Adipocyte (in vitro differentiated cells): ENCODE measurements around the gene RHOV.
A peak's percentile ranks its signal among the peaks of the same experiment; 100 is the strongest.

Source experiments
- DNase-seq: peaks from one replicate; pipeline ENCODE4 v3.0.0-alpha.2; 2015; ENCODE audit warnings: low read depth
- H3K27me3 ChIP-seq: replicated peaks from 2 replicates; pipeline ENCODE4 v1.7.0; 2013; ENCODE audit warnings: mild to moderate bottlenecking, low read length, moderate library complexity; ENCODE audit not compliant: control insufficient read depth, insufficient read depth
- H3K36me3 ChIP-seq: 2 replicates; pipeline ENCODE4 v1.7.0; 2013; ENCODE audit warnings: low read length, mild to moderate bottlenecking, moderate library complexity; ENCODE audit not compliant: control insufficient read depth, insufficient read depth, severe bottlenecking
- H3K4me1 ChIP-seq: 2 replicates; pipeline ENCODE4 v1.7.0; 2013; ENCODE audit warnings: mild to moderate bottlenecking, low read length, moderate library complexity; ENCODE audit not compliant: control insufficient read depth, insufficient read depth
- H3K4me3 ChIP-seq: 2 replicates; pipeline ENCODE4 v1.7.0; 2013; ENCODE audit warnings: mild to moderate bottlenecking, low read length, moderate library complexity
- H3K9ac ChIP-seq: 2 replicates; pipeline ENCODE4 v1.7.0; 2013; ENCODE audit warnings: mild to moderate bottlenecking, low read length, moderate library complexity
- H3K9me3 ChIP-seq: 2 replicates; pipeline ENCODE4 v1.7.0; 2013; ENCODE audit warnings: mild to moderate bottlenecking, low read length, moderate library complexity; ENCODE audit not compliant: control insufficient read depth

Gene RHOV, protein sequence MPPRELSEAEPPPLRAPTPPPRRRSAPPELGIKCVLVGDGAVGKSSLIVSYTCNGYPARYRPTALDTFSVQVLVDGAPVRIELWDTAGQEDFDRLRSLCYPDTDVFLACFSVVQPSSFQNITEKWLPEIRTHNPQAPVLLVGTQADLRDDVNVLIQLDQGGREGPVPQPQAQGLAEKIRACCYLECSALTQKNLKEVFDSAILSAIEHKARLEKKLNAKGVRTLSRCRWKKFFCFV

DNA sequence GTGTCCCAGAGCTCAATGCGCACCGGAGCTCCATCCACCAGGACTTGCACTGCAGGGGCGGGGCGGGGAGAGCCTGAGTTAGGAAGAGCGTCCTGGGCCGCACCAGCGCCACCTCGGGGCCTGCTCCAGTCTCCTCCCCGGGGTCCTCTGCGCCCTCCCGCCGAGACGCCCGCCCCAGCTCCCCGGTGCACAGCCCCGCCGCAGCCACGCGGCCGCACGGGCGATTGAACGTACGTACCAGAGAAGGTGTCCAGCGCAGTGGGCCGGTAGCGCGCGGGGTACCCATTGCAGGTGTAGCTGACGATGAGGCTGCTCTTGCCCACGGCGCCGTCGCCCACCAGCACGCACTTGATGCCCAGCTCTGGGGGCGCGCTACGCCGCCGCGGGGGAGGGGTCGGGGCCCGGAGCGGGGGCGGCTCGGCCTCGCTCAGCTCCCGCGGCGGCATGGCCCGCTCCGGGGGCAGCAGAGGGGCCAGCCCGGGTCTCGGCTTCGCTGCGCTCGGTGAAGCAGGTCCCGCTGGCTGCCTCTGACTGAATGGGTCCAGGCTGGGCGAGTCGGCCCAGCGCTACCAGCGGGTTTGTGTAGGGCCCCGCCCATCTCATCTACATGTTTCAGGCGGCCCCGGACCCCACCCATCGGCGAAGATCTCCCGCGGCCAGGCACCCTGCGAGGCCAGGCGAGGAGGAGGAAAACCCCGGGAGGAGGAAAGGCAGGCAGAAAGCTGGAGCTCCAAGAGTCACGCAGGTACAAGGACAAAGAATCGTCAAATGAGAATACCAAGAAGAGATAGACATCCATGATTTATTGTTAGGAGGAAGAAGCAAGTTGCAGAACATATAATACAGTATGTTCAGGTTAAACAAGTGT is at the start of gene RHOV:
Gene RHOV (minus strand): TSS at position 541 of the 868 bp plus-strand sequence. CDS start 95 bp downstream, at position 446.
- Histone ChIP-seq H3K9me3 (no peaks in the 10 kb centered on the region), H3K9ac (no peak within 1 kb of the TSS), H3K27me3 (peaks cover 28% of the 10 kb centered on the region), H3K4me1 (peaks cover 6% of the 10 kb centered on the region), H3K36me3 (no peaks in the 10 kb centered on the region), H3K4me3 (peak within 1 kb of the TSS; percentile 56)
- DNase-seq, result peak; percentile 69

DNA sequence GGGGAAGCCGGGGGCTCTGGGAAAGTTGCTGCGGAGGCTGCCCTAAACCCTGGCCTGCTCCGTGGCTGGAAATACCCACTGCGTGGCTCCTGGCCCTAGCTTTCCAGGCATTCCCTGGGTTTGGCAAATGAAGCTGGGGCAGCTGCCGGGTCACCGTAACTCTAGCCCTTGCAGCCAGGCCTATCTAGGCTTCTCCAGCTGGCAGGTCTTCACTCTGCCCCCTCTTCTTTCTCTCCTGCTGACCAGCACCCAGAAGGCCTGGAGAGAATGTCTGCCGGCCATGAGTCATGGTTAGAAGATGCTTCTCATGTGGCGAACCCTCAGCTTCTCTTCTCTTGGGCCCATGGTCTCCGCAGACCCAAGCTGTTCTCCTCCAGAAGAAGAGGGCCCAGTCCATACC is 49.5 kb upstream of the RHOV start:
- Histone ChIP-seq H3K9me3 (no peaks in the 10 kb centered on the region), H3K4me1 (peaks cover 4% of the 10 kb centered on the region), H3K4me3 (no peak overlapping the region), H3K36me3 (no peaks in the 10 kb centered on the region), H3K9ac (no peak overlapping the region), H3K27me3 (peaks cover 43% of the 10 kb centered on the region)
- DNase-seq, result no peak

DNA sequence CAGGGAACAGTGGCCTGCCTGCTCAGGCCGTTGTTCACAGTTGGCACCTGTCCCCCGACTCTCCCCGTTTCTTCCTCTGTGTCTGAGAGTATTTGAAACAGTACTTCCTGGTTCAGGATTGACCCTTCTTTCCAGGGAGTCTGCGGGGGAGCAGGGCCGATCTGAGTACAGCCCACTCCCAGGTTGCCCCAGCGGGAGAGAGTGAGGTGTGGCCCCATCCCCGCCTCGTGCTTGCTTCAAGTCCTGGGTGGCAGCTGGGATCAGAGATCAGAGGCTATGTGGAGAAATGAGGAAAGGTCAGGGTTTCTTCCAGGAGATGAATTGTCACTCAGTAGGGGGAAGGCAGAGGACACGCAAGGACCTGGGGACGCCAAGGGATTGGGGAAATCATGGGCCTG is 48.6 kb upstream of the RHOV start:
- Histone ChIP-seq H3K9ac (no peak overlapping the region), H3K9me3 (no peaks in the 10 kb centered on the region), H3K4me1 (peaks cover 4% of the 10 kb centered on the region), H3K27me3 (peaks cover 46% of the 10 kb centered on the region), H3K4me3 (no peak overlapping the region), H3K36me3 (no peaks in the 10 kb centered on the region)
- DNase-seq, result no peak

DNA sequence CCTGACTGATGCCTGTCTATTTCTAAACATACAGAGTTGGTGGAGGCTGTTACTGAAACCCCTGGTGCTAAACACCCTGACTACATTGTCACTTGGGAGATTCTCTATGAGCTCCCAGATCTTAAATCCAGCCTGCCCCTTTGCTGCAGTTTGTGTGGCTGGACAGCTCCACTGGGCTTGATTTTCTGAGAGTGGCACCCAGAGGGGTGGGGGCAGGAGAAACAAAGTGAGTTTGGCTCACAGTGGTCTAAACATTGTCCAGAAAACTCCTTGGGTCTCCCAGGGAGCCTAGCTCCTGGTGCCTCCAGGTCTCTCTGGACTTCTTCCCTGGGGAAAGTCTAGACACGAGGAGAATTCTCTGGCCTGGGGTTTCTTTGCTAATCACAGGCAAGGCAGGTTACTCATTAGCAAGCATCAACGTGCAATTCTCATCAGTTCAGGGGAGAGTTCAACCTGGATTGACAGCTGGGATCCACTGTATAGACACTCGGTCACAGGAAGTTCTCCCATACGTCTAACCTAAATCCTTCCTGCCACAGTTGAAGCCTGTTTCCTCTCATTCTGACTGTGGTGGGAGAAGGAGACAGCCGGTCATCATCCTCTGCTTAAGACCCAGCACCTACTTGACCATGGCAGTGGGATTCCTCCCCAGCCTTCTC is 48.0 kb upstream of the RHOV start:
- H3K9ac ChIP-seq, result no peak overlapping the region
- H3K4me3 ChIP-seq, result no peak overlapping the region
- no peaks in the 10 kb centered on the region for H3K36me3 ChIP-seq
- peaks cover 4% of the 10 kb centered on the region for H3K4me1 ChIP-seq
- peaks cover 46% of the 10 kb centered on the region for H3K27me3 ChIP-seq
- no peak for DNase-seq
- H3K9me3 ChIP-seq, result no peaks in the 10 kb centered on the region

DNA sequence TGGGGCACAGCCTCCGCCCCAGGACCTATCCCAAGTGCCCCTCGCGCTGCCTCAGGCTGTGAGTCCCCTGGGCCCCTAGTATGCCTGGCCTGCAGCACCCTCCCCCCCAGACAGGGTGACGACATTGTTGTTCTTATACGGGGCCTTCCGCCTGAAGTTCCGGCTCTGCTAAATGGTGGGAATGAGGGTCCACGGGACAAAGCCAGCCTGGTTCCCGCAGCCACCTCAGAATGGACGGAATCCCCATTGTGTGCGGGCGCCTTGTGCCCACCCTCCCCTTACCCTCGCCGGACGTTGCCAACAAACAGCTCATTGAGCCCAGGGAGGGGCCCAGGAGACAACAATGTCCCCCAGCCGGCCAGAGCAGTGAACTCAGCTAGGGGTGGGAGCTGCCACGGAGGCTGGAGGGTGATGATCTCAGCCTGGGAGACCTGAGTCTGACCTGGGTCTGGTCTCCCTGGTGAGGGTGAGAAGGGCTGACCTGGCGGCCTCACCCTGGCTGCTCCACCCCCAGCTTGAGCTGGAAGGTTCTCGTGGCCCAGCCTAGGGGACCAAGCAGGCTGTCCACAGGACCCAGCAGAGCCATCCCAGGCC is 44.9 kb upstream of the RHOV start:
- Histone ChIP-seq H3K36me3 (no peaks in the 10 kb centered on the region), H3K9me3 (no peaks in the 10 kb centered on the region), H3K4me1 (no peaks in the 10 kb centered on the region), H3K9ac (no peak overlapping the region), H3K27me3 (peaks cover 28% of the 10 kb centered on the region), H3K4me3 (no peak overlapping the region)
- DNase-seq, result no peak

DNA sequence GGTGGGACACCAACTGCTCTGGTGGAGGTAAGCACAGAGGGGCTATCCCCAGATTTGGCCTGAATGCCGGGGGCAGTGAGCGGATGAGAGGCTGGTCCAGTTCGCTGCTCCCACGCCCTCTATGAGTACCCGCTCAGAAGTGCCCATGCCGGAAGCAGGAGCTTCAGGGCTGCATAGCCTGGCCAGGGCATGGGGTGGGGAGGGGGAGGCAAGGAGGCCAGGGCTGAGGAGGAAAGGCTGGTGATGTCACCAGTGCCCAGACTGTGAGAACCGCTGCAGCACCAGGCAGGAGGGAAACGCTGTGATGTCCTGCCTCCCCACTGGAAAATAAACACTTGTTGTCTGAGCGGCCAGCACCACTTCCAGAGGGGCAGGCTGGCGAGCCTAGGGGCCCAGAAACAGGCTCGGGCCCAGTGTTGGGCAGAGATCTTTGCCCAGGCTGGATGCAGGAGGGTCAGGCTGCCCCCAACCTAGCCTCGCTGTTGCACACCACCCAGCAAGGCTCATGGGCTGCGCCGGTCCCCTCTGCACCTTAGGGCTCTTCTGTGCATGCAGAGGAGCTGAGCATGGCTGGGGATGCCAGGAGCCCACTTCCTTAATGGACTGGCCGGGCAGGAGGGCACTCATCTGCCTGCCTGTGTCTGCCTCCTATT is 44.2 kb upstream of the RHOV start:
- H3K4me3 ChIP-seq, result no peak overlapping the region
- H3K9ac ChIP-seq, result no peak overlapping the region
- DNase-seq, result no peak
- no peaks in the 10 kb centered on the region for H3K36me3 ChIP-seq
- no peaks in the 10 kb centered on the region for H3K9me3 ChIP-seq
- no peaks in the 10 kb centered on the region for H3K4me1 ChIP-seq
- H3K27me3 ChIP-seq, result peaks cover 22% of the 10 kb centered on the region

DNA sequence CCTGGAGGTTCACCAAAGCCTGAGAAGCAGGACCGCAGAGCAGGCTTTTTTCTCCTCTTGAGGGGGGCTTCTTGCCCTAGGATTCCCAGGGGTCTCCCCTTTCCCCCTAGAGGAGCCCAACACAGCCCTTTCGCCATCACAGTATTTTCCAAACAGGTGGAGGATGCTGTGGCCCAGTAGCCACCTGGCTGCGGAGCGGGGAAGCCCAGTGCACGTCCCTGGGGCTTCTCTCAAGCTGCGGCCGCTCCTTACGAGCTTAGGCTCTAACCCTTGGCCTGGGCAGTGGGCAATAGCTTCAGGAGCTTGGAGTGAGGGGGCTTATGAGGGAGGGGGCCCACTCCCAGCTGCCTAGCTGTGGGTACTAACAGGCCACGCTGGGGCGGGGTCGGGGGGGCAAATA is 43.6 kb upstream of the RHOV start:
- Histone ChIP-seq H3K9ac (no peak overlapping the region), H3K9me3 (no peaks in the 10 kb centered on the region), H3K4me3 (no peak overlapping the region), H3K4me1 (no peaks in the 10 kb centered on the region), H3K36me3 (no peaks in the 10 kb centered on the region), H3K27me3 (peaks cover 20% of the 10 kb centered on the region)
- no peak for DNase-seq

DNA sequence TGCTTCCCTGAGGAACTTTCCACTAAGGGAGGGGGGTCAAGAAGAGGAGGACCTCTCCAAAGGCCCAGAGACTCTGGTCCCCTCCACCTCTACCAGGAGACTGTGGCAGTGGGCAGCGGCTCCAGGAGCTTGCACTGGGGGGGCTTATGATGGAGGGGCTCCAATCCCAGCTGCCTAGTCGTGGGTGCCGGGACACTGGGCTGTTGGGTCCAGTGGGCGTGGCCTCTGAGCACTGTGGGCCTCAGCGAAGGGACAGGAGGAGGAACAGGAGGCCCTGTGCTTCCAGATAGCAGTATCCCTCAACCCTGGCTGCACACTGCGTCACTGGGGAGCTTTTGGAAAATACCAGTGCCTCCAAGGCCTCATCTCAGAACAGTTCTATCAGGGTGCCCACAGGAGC is 41.6 kb upstream of the RHOV start:
- no peak overlapping the region for H3K9ac ChIP-seq
- H3K4me3 ChIP-seq, result no peak overlapping the region
- no peaks in the 10 kb centered on the region for H3K36me3 ChIP-seq
- H3K4me1 ChIP-seq, result peaks cover under 1% of the 10 kb centered on the region
- peaks cover 17% of the 10 kb centered on the region for H3K27me3 ChIP-seq
- H3K9me3 ChIP-seq, result no peaks in the 10 kb centered on the region
- DNase-seq, result no peak

DNA sequence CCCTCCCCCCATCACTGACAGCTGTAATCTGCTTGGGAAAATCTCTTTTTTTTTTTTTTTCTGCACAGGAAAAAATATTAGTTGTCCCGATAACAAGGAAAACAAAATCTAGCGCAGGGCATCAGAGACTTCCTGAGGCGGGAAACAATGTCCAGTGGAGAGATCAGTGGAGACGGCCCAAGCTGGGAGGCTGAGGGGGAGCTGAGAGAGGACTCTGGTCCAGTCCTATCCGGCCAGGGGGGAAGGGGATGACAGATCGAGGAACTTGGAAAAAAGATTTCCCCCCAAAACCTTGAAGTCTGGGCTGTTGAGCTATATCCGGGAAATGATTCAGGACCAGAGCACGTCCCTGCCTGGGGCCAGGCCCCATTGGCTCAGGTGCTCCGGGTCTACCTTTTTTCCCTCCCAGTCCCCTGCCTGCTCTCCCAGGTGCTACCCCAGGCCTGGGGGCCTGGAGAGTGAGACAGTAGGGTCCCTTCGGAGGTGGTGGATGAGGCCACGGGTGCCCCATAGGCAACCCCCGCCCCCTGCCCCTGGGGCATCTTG is 41.2 kb upstream of the RHOV start:
- no peak overlapping the region for H3K9ac ChIP-seq
- H3K9me3 ChIP-seq, result no peaks in the 10 kb centered on the region
- H3K4me3 ChIP-seq, result no peak overlapping the region
- H3K27me3 ChIP-seq, result peaks cover 15% of the 10 kb centered on the region
- no peak for DNase-seq
- no peaks in the 10 kb centered on the region for H3K36me3 ChIP-seq
- peaks cover 5% of the 10 kb centered on the region for H3K4me1 ChIP-seq

DNA sequence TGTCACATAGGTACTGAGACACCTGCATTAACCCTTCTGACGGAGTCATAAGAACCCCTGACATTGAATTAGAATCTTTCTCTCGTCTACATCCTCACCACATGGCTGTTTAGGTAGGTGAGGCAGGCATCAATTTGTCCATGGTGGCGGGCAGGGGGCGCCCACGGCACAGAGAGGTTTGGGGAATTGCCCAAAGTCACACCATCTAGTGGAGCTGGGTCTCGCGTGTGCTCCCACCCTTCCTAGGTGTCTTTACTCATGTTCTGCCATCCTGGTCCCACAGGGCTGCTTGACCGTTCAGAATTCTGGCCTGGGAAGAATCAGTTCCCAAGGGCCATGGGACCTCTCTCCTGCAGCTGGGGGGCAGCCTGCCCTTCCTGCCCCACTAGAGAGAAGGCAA is 40.5 kb upstream of the RHOV start:
- peaks cover 15% of the 10 kb centered on the region for H3K27me3 ChIP-seq
- H3K4me3 ChIP-seq, result no peak overlapping the region
- H3K4me1 ChIP-seq, result peaks cover 12% of the 10 kb centered on the region
- H3K9ac ChIP-seq, result no peak overlapping the region
- no peak for DNase-seq
- no peaks in the 10 kb centered on the region for H3K9me3 ChIP-seq
- no peaks in the 10 kb centered on the region for H3K36me3 ChIP-seq
